ENCODE data around the gene IGDCC3.
A peak's percentile ranks its signal among the peaks of the same experiment; 100 is the strongest.

The IGDCC3 gene

GRCh38 chr15:65386376-65386775, 8.6 kb upstream of the IGDCC3 start:
- no peak for DNase-seq

DNA sequence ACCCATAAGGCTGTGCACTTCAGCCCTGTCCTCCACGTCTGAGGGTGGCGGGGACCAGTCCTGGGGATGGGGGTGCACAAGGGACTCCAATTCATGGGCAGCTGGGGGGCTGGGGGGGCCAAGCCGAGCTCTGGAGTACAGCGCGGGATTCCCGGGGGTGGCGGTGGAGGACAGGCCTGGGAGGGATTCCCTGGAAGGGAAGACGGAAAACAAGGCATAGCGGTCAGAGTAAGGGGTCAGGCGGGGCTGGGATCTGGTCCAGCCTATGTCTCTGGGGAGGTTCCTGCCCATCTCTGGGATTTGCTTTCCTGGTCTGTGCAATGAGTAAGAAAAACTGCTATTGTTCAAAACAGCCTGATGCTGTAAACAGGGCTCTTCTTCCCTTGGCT, 8.1 kb upstream of the IGDCC3 start:
- no peak for DNase-seq

- peak; percentile 92 for DNase-seq
Measured at GRCh38 chr15:65384895-65385869, 7.4 kb upstream of the IGDCC3 start.

DNA sequence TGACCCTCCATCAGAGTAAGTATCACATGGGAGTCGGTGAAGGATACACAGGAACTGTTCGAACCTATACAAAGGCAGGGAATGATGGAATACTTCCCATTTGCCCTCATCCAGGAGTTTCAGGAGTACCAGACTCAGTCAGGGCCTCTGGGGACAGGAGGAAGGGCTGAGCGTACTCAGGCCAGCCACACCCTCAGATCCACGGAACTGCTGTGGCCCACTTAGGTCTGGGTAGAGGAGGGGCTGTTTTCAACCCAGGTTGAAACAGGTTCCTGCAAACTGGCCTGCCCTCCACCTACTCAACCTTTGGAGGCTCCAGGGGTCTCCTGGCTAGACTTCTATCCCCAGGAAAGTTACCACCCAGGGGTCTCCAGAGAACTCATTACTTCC, 6.7 kb upstream of the IGDCC3 start:
- DNase-seq: no peak

- DNase-seq: no peak
Measured at GRCh38 chr15:65383991-65384390, 6.2 kb upstream of the IGDCC3 start.

DNA sequence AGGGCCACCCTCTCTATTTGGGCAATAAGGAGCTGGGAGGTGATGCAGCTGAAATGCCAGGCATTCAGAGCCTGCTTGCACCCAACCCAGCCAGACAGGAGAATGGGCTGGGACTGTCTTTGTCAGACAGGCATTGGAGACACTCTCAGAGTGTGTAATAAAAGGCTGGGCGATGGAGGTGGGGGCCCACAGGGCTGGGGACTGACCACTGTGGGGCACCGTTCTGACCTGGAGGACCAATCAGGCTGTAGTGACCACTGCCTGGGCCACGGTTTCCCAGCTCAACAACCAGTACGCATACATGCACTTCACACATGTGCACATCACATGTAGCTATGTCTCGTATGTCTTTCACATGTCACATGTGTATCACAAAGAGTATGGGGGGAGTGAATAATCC, 5.7 kb upstream of the IGDCC3 start:
- DNase-seq: no peak

DNA sequence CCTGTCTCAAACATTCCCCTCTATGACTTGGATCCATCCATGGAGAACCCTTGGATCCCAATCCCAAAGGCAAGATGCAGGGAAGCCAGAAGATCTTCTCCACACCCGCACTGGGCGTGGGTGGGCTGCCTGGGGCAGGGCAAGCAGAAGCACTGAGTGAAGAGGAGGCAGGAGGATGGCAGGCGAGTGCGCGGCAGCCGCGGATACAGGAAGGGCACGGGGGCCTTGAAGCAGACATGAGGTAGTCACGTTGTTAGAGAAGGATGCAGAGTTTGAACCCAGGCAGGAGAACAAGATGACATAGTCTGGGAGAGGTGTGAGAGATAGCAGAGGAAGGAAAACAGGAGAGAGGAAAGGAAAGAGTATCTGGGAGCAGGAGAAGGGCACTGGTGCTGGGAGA, 5.1 kb upstream of the IGDCC3 start:
- no peak for DNase-seq

- DNase-seq: no peak
Measured at GRCh38 chr15:65382146-65382491, 4.3 kb upstream of the IGDCC3 start.

DNA sequence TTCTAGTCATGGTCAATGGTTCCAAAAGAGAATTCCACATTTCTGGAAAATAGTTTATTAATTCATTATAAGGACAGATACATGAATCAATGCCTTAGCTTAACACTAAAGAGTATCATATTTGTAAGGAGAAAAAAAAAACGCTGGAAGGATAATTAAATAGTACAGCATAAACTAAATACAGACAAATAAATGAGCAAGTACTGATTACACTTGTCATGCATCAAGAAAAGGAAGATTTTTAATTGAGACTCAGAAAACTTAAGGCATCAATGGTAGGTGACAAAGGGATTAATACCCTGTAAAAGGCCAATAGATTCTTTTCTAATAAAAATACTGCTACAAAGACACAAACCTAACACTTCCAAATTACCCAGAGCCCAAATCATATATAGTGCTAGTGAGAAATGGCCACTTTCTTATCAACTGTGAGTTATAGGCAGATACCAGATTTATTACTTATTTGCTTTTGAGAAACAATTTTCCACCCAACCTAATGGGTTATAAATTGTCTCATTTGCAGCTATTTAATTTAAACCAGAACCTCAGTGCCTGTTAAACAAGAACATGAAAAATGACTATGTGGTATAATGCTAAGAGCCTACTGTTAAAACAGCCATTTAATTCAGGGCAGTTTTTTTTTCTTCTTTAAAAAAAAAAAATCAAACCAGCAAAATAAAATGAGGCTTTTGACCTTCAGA, 3.8 kb upstream of the IGDCC3 start:
- DNase-seq: no peak

GRCh38 chr15:65379986-65380385, 2.2 kb upstream of the IGDCC3 start:
- no peak for DNase-seq

GRCh38 chr15:65377105-65377975, 462 bp downstream of the IGDCC3 start:
- DNase-seq: peak; percentile 71

DNA sequence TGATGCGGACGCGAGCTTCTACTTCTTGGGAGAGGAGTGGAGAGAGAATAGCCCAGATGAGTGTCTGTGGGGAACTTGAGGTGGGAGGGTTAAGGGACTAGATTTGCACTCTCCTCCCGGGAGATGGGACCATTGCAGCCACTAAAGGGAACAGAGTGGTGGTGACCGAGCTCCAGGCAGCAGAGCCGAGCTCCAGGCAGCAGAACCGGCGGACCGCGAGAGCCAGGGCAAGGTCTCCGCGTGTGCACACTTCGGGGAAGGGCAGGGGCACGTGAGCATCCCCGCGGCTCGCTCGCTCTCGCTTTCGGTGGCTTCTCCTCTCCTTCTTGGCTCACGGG, 1.1 kb downstream of the IGDCC3 start:
- no peak for DNase-seq

DNA sequence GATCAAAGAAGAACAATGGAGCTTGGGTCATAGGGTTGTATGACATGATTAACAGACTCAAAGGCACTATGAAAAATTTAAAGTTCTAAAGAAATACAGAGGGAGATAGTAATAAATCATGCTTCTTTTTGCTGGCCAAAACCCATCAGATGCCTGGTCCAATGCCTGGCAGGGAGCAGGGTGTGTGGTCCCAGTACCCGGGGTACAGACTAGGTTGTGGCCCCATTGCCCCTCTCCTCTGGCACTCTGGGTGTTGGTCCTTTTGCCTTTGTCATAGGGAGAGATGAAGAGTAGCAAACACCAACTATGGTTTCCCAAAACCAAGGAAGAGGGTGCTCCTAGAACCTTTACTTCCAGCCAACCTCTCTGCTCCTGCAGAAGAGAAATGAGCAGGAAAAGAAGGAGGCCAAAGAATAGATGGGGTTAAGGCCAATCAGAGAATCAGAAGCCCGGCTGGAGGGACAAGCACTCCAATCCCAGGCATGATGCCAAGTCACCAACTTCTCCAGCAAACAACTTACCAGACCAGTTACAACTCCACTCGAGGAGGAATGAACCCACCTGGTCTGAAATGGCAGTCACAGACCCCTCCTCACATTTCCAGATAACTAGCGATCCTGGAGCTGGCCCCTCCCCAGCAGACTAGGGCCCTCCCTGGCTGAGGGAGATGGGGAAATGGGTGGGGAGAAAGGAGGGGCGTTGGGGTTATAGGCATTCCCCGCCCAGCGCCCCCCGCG, 1.8 kb downstream of the IGDCC3 start:
- no peak for DNase-seq

DNA sequence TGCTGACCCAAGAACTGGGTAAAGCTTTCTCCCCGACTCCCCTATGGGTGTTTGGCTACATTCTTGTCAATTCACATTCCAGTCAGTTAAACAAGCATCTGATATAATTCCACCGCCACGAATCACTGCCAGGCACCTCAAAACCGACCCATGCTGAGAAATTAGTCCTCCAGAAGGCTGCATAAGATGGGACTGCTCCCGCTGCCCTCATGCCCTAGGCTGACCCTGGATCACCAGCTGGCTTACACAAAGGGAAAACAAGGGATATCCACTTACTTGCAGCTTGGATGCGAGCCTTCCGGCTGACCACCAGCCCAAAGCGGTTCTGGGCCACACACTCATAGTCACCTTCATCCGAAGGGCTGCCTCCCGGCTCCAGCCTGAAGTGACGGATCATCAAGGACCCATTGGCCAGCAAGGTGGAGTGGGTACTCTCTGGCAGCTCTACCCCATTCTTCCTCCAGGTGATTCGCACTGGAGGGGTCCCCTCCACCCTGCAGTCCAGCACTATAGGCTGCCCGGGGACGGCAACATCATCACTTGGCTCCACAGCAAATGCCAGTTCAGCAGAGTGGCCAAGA, 2.9 kb downstream of the IGDCC3 start:
- DNase-seq: no peak

DNA sequence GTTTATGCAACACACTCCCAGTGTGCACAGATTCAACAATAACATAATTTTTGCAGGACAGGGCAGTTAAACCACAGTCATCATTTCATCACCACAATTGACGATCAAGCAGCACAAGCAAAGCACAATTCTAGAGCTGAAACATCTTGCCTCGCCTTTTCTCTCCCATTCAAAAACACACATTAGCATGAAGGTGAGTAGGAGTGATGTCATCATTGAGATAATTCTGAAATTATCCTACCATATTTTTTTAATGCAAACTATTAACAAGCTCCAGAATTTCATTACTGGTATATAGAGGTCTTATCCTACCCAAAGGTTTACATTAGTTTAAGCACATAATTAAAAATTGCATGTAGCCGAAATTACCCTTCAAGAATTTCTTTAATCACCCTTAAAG, 3.5 kb downstream of the IGDCC3 start:
- no peak for DNase-seq

DNA sequence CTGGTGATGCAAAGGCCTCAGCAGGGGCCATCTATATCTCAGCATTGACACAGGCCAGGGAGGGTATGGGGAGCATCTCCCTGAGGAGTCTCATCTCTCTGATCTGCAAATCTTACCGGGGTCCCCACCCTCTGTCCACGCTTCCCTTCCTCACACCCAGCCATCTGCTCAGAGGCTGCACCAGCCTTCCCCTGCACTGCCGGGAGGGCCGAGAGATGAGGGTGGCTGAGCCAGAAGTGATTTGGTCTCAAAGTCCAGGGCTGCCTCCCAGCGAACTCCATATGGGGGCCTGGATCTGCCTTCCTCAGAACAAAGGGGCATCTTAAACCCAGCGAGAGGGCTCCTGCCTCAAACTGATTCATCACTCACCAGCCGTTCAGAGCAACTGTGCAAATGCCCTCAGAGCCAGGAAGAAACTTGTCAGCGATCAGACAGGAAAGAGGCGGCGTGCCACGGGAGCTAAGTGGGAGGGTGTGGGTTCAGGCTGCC, 4.6 kb downstream of the IGDCC3 start:
- no peak for DNase-seq

- no peak for DNase-seq
Measured at GRCh38 chr15:65372787-65373067, 5.1 kb downstream of the IGDCC3 start.

- DNase-seq: no peak
Measured at GRCh38 chr15:65371976-65372786, 5.6 kb downstream of the IGDCC3 start.

GRCh38 chr15:65370885-65371284, 6.9 kb downstream of the IGDCC3 start:
- DNase-seq: no peak

DNA sequence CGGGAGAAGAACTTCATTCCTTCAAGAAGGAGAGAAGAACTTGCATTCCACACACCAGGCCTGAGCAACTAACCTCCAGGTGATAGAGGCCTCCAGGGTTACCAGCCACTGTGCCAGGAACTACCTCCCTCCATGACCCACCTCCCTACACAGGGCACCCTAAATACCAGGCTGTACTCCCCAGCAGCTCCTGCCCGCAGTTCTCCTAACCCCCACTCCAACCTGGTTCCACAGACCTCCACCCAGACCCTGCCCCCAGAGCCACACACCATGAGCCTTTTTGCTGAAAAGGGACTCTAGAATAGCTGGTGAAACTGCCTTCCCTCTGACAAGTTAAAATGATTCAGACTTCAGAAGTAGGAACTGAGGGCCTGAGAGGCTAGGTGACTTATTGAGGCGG, 8.2 kb downstream of the IGDCC3 start:
- DNase-seq: no peak

DNA sequence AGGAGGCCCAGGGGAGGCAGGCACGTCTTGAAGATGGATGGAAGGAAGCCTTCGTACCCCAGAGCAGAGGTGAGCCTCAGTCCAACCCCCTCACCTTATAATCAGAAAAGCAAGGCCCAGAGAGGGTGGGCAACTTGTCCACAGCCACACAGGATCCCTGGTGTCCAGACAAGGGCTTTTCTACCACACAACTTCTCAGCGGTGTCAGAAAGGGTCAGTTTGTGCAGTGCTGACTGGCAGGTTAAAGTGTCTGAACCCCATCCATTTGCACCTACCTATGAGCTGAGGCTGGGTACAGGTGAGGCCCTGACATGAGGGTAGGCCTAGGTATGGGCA, 8.6 kb downstream of the IGDCC3 start:
- DNase-seq: no peak
